Testis (tissue), 2 donors: ENCODE results near the gene IKZF1.

Experiments used
- POLR2A ChIP-seq: fragments of 450-650 bp; IDR thresholded peaks from one replicate; pipeline ENCODE4 v1.6.1; 2017; ENCODE audit warnings: antibody characterized with exemption, mild to moderate bottlenecking, moderate library complexity
- TF ChIP-seq, protein P1 (sequence below), 3 experiments: fragments of 450-650 bp in 2 of 3; fragments of 200-600 bp in 1 of 3; sonication (generic) in 1 of 3; IDR thresholded peaks; one replicate each; pipeline ENCODE4 v1.5.1; 2016 to 2019; ENCODE audit warnings: antibody characterized with exemption in 3 of 3, mild to moderate bottlenecking in 2 of 3, moderate library complexity in 1 of 3

DNA sequence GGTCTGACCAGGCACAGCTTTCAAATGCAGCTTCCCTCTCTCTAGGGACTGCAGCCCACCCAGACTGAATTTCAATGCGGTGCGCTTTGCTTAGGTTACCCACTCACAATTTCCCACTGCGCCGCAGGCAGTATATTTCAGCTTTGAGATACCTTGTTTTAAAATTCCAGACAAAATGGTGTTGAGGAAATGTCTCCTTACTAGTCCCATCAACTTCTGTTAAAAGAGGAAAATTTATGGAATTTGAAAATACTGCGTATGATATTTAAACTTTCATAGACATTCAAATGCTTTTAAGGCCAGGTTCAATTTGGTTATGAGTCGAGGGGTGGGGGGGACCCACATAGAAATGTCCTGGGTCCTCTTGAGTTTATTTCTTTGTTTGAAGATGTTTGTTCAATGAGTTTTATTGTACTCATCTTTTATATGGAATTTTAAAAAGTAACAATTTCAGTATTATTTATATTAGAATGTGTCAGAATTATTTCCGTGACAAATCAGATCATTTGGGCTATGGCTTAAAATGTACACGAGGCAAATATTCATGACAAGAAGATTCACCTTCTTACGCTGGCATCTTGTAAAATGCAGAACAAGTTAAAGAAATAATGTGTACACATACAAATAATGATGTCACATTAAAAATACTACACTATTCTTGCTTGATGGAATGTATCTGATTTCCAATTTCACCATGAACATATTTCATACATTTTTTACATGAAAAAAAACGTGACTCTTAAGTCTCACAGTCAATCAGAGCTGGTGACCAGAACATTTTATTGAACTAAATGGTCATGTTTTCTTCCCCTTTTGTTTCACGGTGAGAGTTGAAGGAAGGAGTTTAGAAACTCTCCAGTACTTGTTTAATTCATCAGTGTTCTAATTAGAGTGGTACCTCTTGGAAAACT is 1.3 kb downstream of the IKZF1 start:
- TF ChIP-seq, protein P1, sequence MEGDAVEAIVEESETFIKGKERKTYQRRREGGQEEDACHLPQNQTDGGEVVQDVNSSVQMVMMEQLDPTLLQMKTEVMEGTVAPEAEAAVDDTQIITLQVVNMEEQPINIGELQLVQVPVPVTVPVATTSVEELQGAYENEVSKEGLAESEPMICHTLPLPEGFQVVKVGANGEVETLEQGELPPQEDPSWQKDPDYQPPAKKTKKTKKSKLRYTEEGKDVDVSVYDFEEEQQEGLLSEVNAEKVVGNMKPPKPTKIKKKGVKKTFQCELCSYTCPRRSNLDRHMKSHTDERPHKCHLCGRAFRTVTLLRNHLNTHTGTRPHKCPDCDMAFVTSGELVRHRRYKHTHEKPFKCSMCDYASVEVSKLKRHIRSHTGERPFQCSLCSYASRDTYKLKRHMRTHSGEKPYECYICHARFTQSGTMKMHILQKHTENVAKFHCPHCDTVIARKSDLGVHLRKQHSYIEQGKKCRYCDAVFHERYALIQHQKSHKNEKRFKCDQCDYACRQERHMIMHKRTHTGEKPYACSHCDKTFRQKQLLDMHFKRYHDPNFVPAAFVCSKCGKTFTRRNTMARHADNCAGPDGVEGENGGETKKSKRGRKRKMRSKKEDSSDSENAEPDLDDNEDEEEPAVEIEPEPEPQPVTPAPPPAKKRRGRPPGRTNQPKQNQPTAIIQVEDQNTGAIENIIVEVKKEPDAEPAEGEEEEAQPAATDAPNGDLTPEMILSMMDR (IDR thresholded peaks at IDR 0.05): no peak
- TF ChIP-seq POLR2A: no peak
